ENCODE measurements around the gene ZDHHC13.

The ZDHHC13 gene

GRCh38 chr11:19191530-19192169 is 74.7 kb downstream of the ZDHHC13 start:
- Histone ChIP-seq H3K4me2 (ENCODE audit: low read length) (no peak overlapping the region), H3K4me1 (no peaks in the 10 kb centered on the region), H3K4me3 (ENCODE audit: low read depth, low read length) (no peak overlapping the region), H3K36me3 (ENCODE audit: control insufficient read depth, insufficient read depth, low read length) (no peaks in the 10 kb centered on the region), H3K9me3 (ENCODE audit: control insufficient read depth, low read length) (no peaks in the 10 kb centered on the region), H3K79me2 (no peaks in the 10 kb centered on the region), H3K9ac (no peak overlapping the region), H3K27ac (no peak overlapping the region), H3K27me3 (ENCODE audit: control insufficient read depth, insufficient read depth, low read length) (no peaks in the 10 kb centered on the region), H2AFZ (no peak overlapping the region)
- no peak for TF ChIP-seq CTCF (IDR thresholded peaks at IDR 0.05)

GRCh38 chr11:19193916-19194315 is 76.9 kb downstream of the ZDHHC13 start:
- Histone ChIP-seq H2AFZ (no peak overlapping the region), H3K79me2 (no peaks in the 10 kb centered on the region), H3K9ac (no peak overlapping the region), H3K4me1 (no peaks in the 10 kb centered on the region), H3K27me3 (ENCODE audit: control insufficient read depth, insufficient read depth, low read length) (no peaks in the 10 kb centered on the region), H3K9me3 (ENCODE audit: control insufficient read depth, low read length) (no peaks in the 10 kb centered on the region), H3K4me3 (ENCODE audit: low read depth, low read length) (no peak overlapping the region), H3K36me3 (ENCODE audit: control insufficient read depth, insufficient read depth, low read length) (no peaks in the 10 kb centered on the region), H3K27ac (no peak overlapping the region), H3K4me2 (ENCODE audit: low read length) (no peak overlapping the region)
- TF ChIP-seq CTCF (IDR thresholded peaks at IDR 0.05) = no peak

GRCh38 chr11:19194620-19195308 is 77.8 kb downstream of the ZDHHC13 start:
- no peak overlapping the region for H2AFZ ChIP-seq
- no peaks in the 10 kb centered on the region for H3K9me3 ChIP-seq (ENCODE audit: control insufficient read depth, low read length)
- no peaks in the 10 kb centered on the region for H3K36me3 ChIP-seq (ENCODE audit: control insufficient read depth, insufficient read depth, low read length)
- H3K27ac ChIP-seq = no peak overlapping the region
- H3K9ac ChIP-seq = no peak overlapping the region
- no peak for TF ChIP-seq CTCF (IDR thresholded peaks at IDR 0.05)
- H3K4me2 ChIP-seq (ENCODE audit: low read length) = no peak overlapping the region
- no peaks in the 10 kb centered on the region for H3K27me3 ChIP-seq (ENCODE audit: control insufficient read depth, insufficient read depth, low read length)
- H3K4me3 ChIP-seq (ENCODE audit: low read depth, low read length) = no peak overlapping the region
- no peaks in the 10 kb centered on the region for H3K4me1 ChIP-seq
- H3K79me2 ChIP-seq = no peaks in the 10 kb centered on the region

GRCh38 chr11:19196432-19196831 is 79.5 kb downstream of the ZDHHC13 start:
- no peaks in the 10 kb centered on the region for H3K36me3 ChIP-seq (ENCODE audit: control insufficient read depth, insufficient read depth, low read length)
- H3K9me3 ChIP-seq (ENCODE audit: control insufficient read depth, low read length) = no peaks in the 10 kb centered on the region
- H3K79me2 ChIP-seq = no peaks in the 10 kb centered on the region
- no peak overlapping the region for H3K9ac ChIP-seq
- no peak overlapping the region for H3K27ac ChIP-seq
- no peaks in the 10 kb centered on the region for H3K27me3 ChIP-seq (ENCODE audit: control insufficient read depth, insufficient read depth, low read length)
- H3K4me3 ChIP-seq (ENCODE audit: low read depth, low read length) = no peak overlapping the region
- TF ChIP-seq CTCF (IDR thresholded peaks at IDR 0.05) = no peak
- no peak overlapping the region for H3K4me2 ChIP-seq (ENCODE audit: low read length)
- H2AFZ ChIP-seq = no peak overlapping the region
- H3K4me1 ChIP-seq = no peaks in the 10 kb centered on the region

GRCh38 chr11:19199048-19199447 is 82.1 kb downstream of the ZDHHC13 start:
- Histone ChIP-seq H3K36me3 (ENCODE audit: control insufficient read depth, insufficient read depth, low read length) (no peaks in the 10 kb centered on the region), H3K4me3 (ENCODE audit: low read depth, low read length) (no peak overlapping the region), H3K9me3 (ENCODE audit: control insufficient read depth, low read length) (no peaks in the 10 kb centered on the region), H3K4me1 (no peaks in the 10 kb centered on the region), H2AFZ (no peak overlapping the region), H3K79me2 (no peaks in the 10 kb centered on the region), H3K9ac (no peak overlapping the region), H3K27me3 (ENCODE audit: control insufficient read depth, insufficient read depth, low read length) (no peaks in the 10 kb centered on the region), H3K27ac (no peak overlapping the region), H3K4me2 (ENCODE audit: low read length) (no peak overlapping the region)
- no peak for TF ChIP-seq CTCF (IDR thresholded peaks at IDR 0.05)
